Skeletal muscle tissue (tissue), 4 donors: ENCODE results near the gene MUC5B. TPM values are rescaled to one million over a fixed set of nuclear protein-coding genes. Genes with fewer than 3 reads are reported as not detected.
"Not testable (repeated sequence)": the region's sequence is repeated elsewhere in the genome, so short reads cannot be mapped to it uniquely, and the experiment has no call there.

Experiments
- H3K27ac ChIP-seq: one replicate; pipeline ENCODE4 v1.7.0; 2013; ENCODE audit warnings: mild to moderate bottlenecking, low read depth, low read length, inconsistent platforms
- H3K27me3 ChIP-seq, 3 donors: one replicate each; pipeline ENCODE4 v1.7.0; 2013; ENCODE audit warnings: low read length in 3 of 3; ENCODE audit not compliant: control insufficient read depth in 3 of 3, insufficient read depth in 3 of 3
- H3K36me3 ChIP-seq, 3 donors: one replicate each; pipeline ENCODE4 v1.7.0; 2013; ENCODE audit warnings: low read length in 3 of 3; ENCODE audit not compliant: control insufficient read depth in 3 of 3, insufficient read depth in 3 of 3
- H3K4me1 ChIP-seq, 3 donors: one replicate each; pipeline ENCODE4 v1.7.0; 2013; ENCODE audit warnings: low read length in 3 of 3, mild to moderate bottlenecking in 3 of 3; ENCODE audit not compliant: control insufficient read depth in 3 of 3, insufficient read depth in 3 of 3
- H3K4me3 ChIP-seq, 3 donors: one replicate each; pipeline ENCODE4 v1.7.0; 2013; ENCODE audit warnings: low read length in 3 of 3
- H3K9ac ChIP-seq, 3 donors: one replicate each; pipeline ENCODE4 v1.7.0; 2013; ENCODE audit warnings: low read length in 3 of 3, mild to moderate bottlenecking in 3 of 3, moderate library complexity in 2 of 3, low read depth in 1 of 3
- H3K9me3 ChIP-seq, 3 donors: one replicate each; pipeline ENCODE4 v1.7.0; 2013; ENCODE audit warnings: low read length in 3 of 3; ENCODE audit not compliant: control insufficient read depth in 3 of 3
- total RNA-seq: library from RNA; depleted of rRNA; stranded (reverse); fragments of >200 nt; gene quantifications from one replicate; pipeline ENCODE4 v1.2.3, GENCODE V29; 2014
- donor health status: Osteomylitis.

Gene MUC5B
- total RNA-seq, 1 donor from 2014 or later, result not detected

GRCh38 chr11:1239596-1240205, 16.8 kb downstream of the MUC5B start:
- Histone ChIP-seq H3K4me3 (no peak overlapping the region), H3K9ac (no peak overlapping the region), H3K27ac (no peak overlapping the region), H3K4me1 (no peaks in the 10 kb centered on the region), H3K36me3 (no peaks in the 10 kb centered on the region), H3K27me3 (peaks cover 0 to 9% (median 0%) of the 10 kb centered on the region in 3 donors), H3K9me3 (no peaks in the 10 kb centered on the region)

GRCh38 chr11:1240771-1241170, 17.9 kb downstream of the MUC5B start:
- Histone ChIP-seq H3K9ac (no peak overlapping the region), H3K4me1 (no peaks in the 10 kb centered on the region)

GRCh38 chr11:1241706-1242105, 18.8 kb downstream of the MUC5B start:
- Histone ChIP-seq H3K4me3 (no peak overlapping the region), H3K9me3 (no peaks in the 10 kb centered on the region), H3K27me3 (peaks cover 0 to 2% (median 0%) of the 10 kb centered on the region in 3 donors), H3K27ac (no peak overlapping the region), H3K36me3 (no peaks in the 10 kb centered on the region), H3K4me1 (no peaks in the 10 kb centered on the region), H3K9ac (no peak overlapping the region)

More at GRCh38 chr11:1240771-1241170, 17.9 kb downstream of the MUC5B start:
- Histone ChIP-seq H3K4me3 (no peak overlapping the region), H3K27me3 (peaks cover 0 to 9% (median 0%) of the 10 kb centered on the region in 3 donors), H3K9me3 (no peaks in the 10 kb centered on the region), H3K27ac (no peak overlapping the region), H3K36me3 (no peaks in the 10 kb centered on the region)

- Histone ChIP-seq H3K36me3 (no peaks in the 10 kb centered on the region), H3K9ac (no peak overlapping the region), H3K4me3 (no peak overlapping the region), H3K4me1 (no peaks in the 10 kb centered on the region), H3K9me3 (no peaks in the 10 kb centered on the region), H3K27me3 (no peaks in the 10 kb centered on the region), H3K27ac (no peak overlapping the region)
Measured at GRCh38 chr11:1242289-1242688, 19.4 kb downstream of the MUC5B start.

- H3K4me1 ChIP-seq, H3K27me3 ChIP-seq: not testable (repeated sequence)
Measured at GRCh38 chr11:1242751-1243150, 19.9 kb downstream of the MUC5B start.

GRCh38 chr11:1243521-1243920, 20.7 kb downstream of the MUC5B start:
- not testable (repeated sequence) for H3K9ac ChIP-seq, H3K4me3 ChIP-seq, H3K27ac ChIP-seq, H3K36me3 ChIP-seq, H3K9me3 ChIP-seq, H3K27me3 ChIP-seq, H3K4me1 ChIP-seq

More at GRCh38 chr11:1242751-1243150, 19.9 kb downstream of the MUC5B start:
- not testable (repeated sequence) for H3K27ac ChIP-seq, H3K36me3 ChIP-seq, H3K9me3 ChIP-seq, H3K9ac ChIP-seq, H3K4me3 ChIP-seq

GRCh38 chr11:1244557-1244956, 21.7 kb downstream of the MUC5B start:
- H3K4me1 ChIP-seq, H3K27me3 ChIP-seq: not testable (repeated sequence)

GRCh38 chr11:1245717-1246116, 22.9 kb downstream of the MUC5B start:
- H3K9ac ChIP-seq, H3K27me3 ChIP-seq: not testable (repeated sequence)

More at GRCh38 chr11:1244557-1244956, 21.7 kb downstream of the MUC5B start:
- H3K27ac ChIP-seq, H3K4me3 ChIP-seq, H3K9me3 ChIP-seq, H3K36me3 ChIP-seq, H3K9ac ChIP-seq: not testable (repeated sequence)

GRCh38 chr11:1246301-1246700, 23.4 kb downstream of the MUC5B start:
- H3K36me3 ChIP-seq, H3K9ac ChIP-seq, H3K27me3 ChIP-seq, H3K4me1 ChIP-seq, H3K4me3 ChIP-seq, H3K9me3 ChIP-seq, H3K27ac ChIP-seq: not testable (repeated sequence)

More at GRCh38 chr11:1245717-1246116, 22.9 kb downstream of the MUC5B start:
- H3K4me1 ChIP-seq, H3K27ac ChIP-seq, H3K4me3 ChIP-seq, H3K36me3 ChIP-seq, H3K9me3 ChIP-seq: not testable (repeated sequence)

- not testable (repeated sequence) for H3K36me3 ChIP-seq, H3K9me3 ChIP-seq, H3K9ac ChIP-seq, H3K27me3 ChIP-seq, H3K27ac ChIP-seq, H3K4me1 ChIP-seq, H3K4me3 ChIP-seq
Measured at GRCh38 chr11:1247026-1247425, 24.2 kb downstream of the MUC5B start.
